IMR-90 (cell line): Measurements from ENCODE around the gene TMEM8B. TPM values are rescaled to one million over a fixed set of nuclear protein-coding genes. Genes with fewer than 3 reads are reported as not detected.
A peak's percentile ranks its signal among the peaks of the same experiment; 100 is the strongest.

Experiments
- ATAC-seq: fragments of 200-7000 bp; cut with Tn5 transposase; 2 replicates; pipeline ENCODE4 v1.9.1; 2020; ENCODE audit warnings: low read depth, mild to moderate bottlenecking, moderate library complexity
- BruUV-seq: library from RNA; stranded (reverse); fragments of 400-500 nt; replicated peaks from 2 replicates; lab custom pipeline; 2021; lab: Mats Ljungman, UMichigan
- CTCF ChIA-PET: fragments of 300-600 bp; formaldehyde crosslinking; extraction: SDS; loops from one replicate; lab custom pipeline; 2021; ENCODE audit warnings: antibody characterized with exemption; lab: Yijun Ruan, JAX
- POLR2A ChIA-PET: fragments of 300-600 bp; sonication (Branson Sonifier 250); formaldehyde crosslinking; loops from one replicate; lab custom pipeline; 2022; ENCODE audit warnings: antibody characterized with exemption; ENCODE audit not compliant: unreplicated experiment; lab: Charles Lee
- DNase-seq: peaks from one replicate; pipeline ENCODE4 v3.0.0; 2013
- H2AFZ ChIP-seq: replicated peaks from 2 replicates; pipeline ENCODE3; 2013; ENCODE audit warnings: low read length, mild to moderate bottlenecking; ENCODE audit not compliant: poor library complexity
- H2AK5ac ChIP-seq: 2 replicates; pipeline ENCODE4 v1.6.1; 2013; ENCODE audit warnings: low read depth, low read length, inconsistent platforms
- H2AK9ac ChIP-seq: replicated peaks from 2 replicates; pipeline ENCODE3; 2013; ENCODE audit warnings: mild to moderate bottlenecking, low read depth, low read length, moderate library complexity; ENCODE audit not compliant: poor library complexity
- H2BK120ac ChIP-seq: 2 replicates; pipeline ENCODE4 v1.6.1; 2013; ENCODE audit warnings: low read depth, low read length, inconsistent platforms
- H2BK15ac ChIP-seq: 3 replicates; pipeline ENCODE4 v1.6.1; 2013; ENCODE audit warnings: low read depth, low read length, inconsistent platforms
- H2BK20ac ChIP-seq: 2 replicates; pipeline ENCODE4 v1.6.1; 2013; ENCODE audit warnings: low read depth, mild to moderate bottlenecking, inconsistent platforms, low read length, moderate library complexity
- H2BK5ac ChIP-seq: 2 replicates; pipeline ENCODE4 v1.6.1; 2013; ENCODE audit warnings: mild to moderate bottlenecking, low read depth, low read length, inconsistent platforms; ENCODE audit not compliant: poor library complexity, severe bottlenecking
- H3K14ac ChIP-seq: replicated peaks from 2 replicates; pipeline ENCODE4 v1.6.1; 2013; ENCODE audit warnings: low read depth, low read length, inconsistent platforms
- H3K18ac ChIP-seq: 2 replicates; pipeline ENCODE4 v1.6.1; 2013; ENCODE audit warnings: low read depth, low read length, control low read depth
- H3K23ac ChIP-seq: 2 replicates; pipeline ENCODE4 v1.6.1; 2013; ENCODE audit warnings: low read depth, low read length, inconsistent platforms
- H3K27ac ChIP-seq: 2 replicates; pipeline ENCODE4 v1.5.1; 2013; ENCODE audit warnings: mild to moderate bottlenecking, control low read depth, low read length; ENCODE audit not compliant: insufficient read depth
- H3K27me3 ChIP-seq: 2 replicates; pipeline ENCODE4 v1.6.1; 2013; ENCODE audit warnings: low read length; ENCODE audit not compliant: control insufficient read depth, insufficient read depth
- H3K36me3 ChIP-seq: 2 replicates; pipeline ENCODE4 v1.6.1; 2013; ENCODE audit warnings: low read length, mixed read lengths; ENCODE audit not compliant: control insufficient read depth, insufficient read depth
- H3K4ac ChIP-seq: 2 replicates; pipeline ENCODE4 v1.6.1; 2013; ENCODE audit warnings: low read depth, low read length, inconsistent platforms
- H3K4me1 ChIP-seq: 2 replicates; pipeline ENCODE4 v1.6.1; 2013; ENCODE audit warnings: low read length, mixed read lengths; ENCODE audit not compliant: control insufficient read depth, insufficient read depth
- H3K4me2 ChIP-seq: 2 replicates; pipeline ENCODE4 v1.6.1; 2013; ENCODE audit warnings: low read depth, mild to moderate bottlenecking, control low read depth, low read length, moderate library complexity
- H3K4me3 ChIP-seq: 2 replicates; pipeline ENCODE4 v1.5.1; 2013; ENCODE audit warnings: low read depth, mild to moderate bottlenecking, control low read depth, low read length, moderate library complexity; ENCODE audit not compliant: insufficient read depth
- H3K56ac ChIP-seq: 2 replicates; pipeline ENCODE4 v1.6.1; 2013; ENCODE audit warnings: low read length, inconsistent platforms; ENCODE audit not compliant: insufficient read depth; ENCODE audit errors: extremely low read depth
- H3K79me1 ChIP-seq, 2 experiments: 2 replicates each; pipeline ENCODE4 v1.6.1; 2013; ENCODE audit warnings: low read length in 2 of 2, inconsistent platforms in 1 of 2, low read depth in 1 of 2
- H3K9ac ChIP-seq: 2 replicates; pipeline ENCODE4 v1.6.1; 2013; ENCODE audit warnings: low read depth, low read length, control low read depth
- H3K9me1 ChIP-seq: 2 replicates; pipeline ENCODE4 v1.6.1; 2013; ENCODE audit warnings: low read length, inconsistent platforms; ENCODE audit not compliant: insufficient read depth
- H3K9me3 ChIP-seq: 2 replicates; pipeline ENCODE4 v1.6.1; 2013; ENCODE audit warnings: low read length; ENCODE audit not compliant: control insufficient read depth, insufficient read depth
- H4K20me1 ChIP-seq: 2 replicates; pipeline ENCODE4 v1.6.1; 2013; ENCODE audit warnings: low read length, inconsistent platforms; ENCODE audit not compliant: insufficient read depth
- H4K5ac ChIP-seq: 2 replicates; pipeline ENCODE4 v1.6.1; 2013; ENCODE audit warnings: mild to moderate bottlenecking, low read depth, low read length, control low read depth
- H4K8ac ChIP-seq, 2 experiments: 2 replicates each; pipeline ENCODE4 v1.6.1; 2013; ENCODE audit warnings: low read depth in 2 of 2, low read length in 2 of 2, control low read depth in 1 of 2, inconsistent platforms in 1 of 2
- H4K91ac ChIP-seq: 2 replicates; pipeline ENCODE4 v1.6.1; 2013; ENCODE audit warnings: low read depth, low read length, inconsistent platforms; ENCODE audit not compliant: insufficient read depth
- ELK1 ChIP-seq: fragments of 150-350 bp; IDR thresholded peaks from 2 replicates; pipeline ENCODE4 v1.6.1; 2016; ENCODE audit warnings: low read depth, mild to moderate bottlenecking, low read length, moderate library complexity, borderline replicate concordance
- MAZ ChIP-seq: IDR thresholded peaks from 2 replicates; pipeline ENCODE4 v1.6.1; 2012; ENCODE audit warnings: low read depth, mild to moderate bottlenecking, low read length, improper control_type of control experiment, moderate library complexity, borderline replicate concordance
- RAD21 ChIP-seq: IDR thresholded peaks from 2 replicates; pipeline ENCODE4 v1.6.1; 2012; ENCODE audit warnings: low read length, improper control_type of control experiment
- USF2 ChIP-seq: fragments of 150-350 bp; IDR thresholded peaks from 2 replicates; pipeline ENCODE4 v1.6.1; 2017; ENCODE audit warnings: mild to moderate bottlenecking, antibody characterized with exemption, low read length, low read depth
- WGBS, 2 experiments: methylation state at CpG; one replicate each; pipeline versions ENCODE4 v1.1.5 to v1.1.7; 2013; ENCODE audit warnings: missing lambda C conversion rate in 2 of 2; ENCODE audit not compliant: insufficient read length in 1 of 2; ENCODE audit errors: extremely low coverage in 2 of 2; 5-methylcytosine and 5-hydroxymethylcytosine counted together
- dilution Hi-C: fragments of 300-500 bp; cut with HindIII; formaldehyde crosslinking; loops from one replicate; pipeline ENCODE4 v1.14.3; 2018; ENCODE audit warnings: low sequenced_read_pairs; ENCODE audit not compliant: unreplicated experiment
- in situ Hi-C: fragments of 300-500 bp; cut with MboI; formaldehyde crosslinking; loops from 3 replicates; pipeline ENCODE4 v1.14.3; 2019; ENCODE audit warnings: low sequenced_read_pairs, inconsistent platforms, mixed read lengths
- intact Hi-C: fragments of 100-400 bp; cut with micrococcal nuclease; formaldehyde crosslinking; loops from 2 replicates; pipeline ENCODE4 v1.10.0; 2022
- polyA plus RNA-seq, 3 experiments: library from polyadenylated mRNA; depleted of rRNA; stranded (reverse); fragments of >200 nt; gene quantifications; 2 replicates each; pipeline ENCODE4 v1.2.3, GENCODE V29; 2012; ENCODE audit warnings: low replicate concordance in 1 of 3
- total RNA-seq: library from RNA; depleted of rRNA; stranded (reverse); fragments of >200 nt; gene quantifications from 2 replicates; pipeline ENCODE4 v1.2.3, GENCODE V29; 2012

TMEM8B gene
- total and polyA plus RNA-seq, 2 of the 4 experiments (the other 2 are of a cell fraction), result 0.72 to 8.3 TPM

GRCh38 chr9:35811381-35812024, 17.5 kb upstream of the TMEM8B start:
- ChIA-PET POLR2A (interaction anchor here (0.9 kb wide), 1 partner anchor 16 kb away, joined by 4 read pairs; no protein-coding TSS in a partner anchor), CTCF (interaction anchor here (0.8 to 1.3 kb wide), 4 partner anchors 15 to 134 kb away, joined by 3 to 4 read pairs (median 4); no protein-coding TSS in a partner anchor)
- no peak overlapping the region for H3K18ac ChIP-seq
- dilution Hi-C loops (no loop called here), in situ Hi-C loops (no loop called here), intact Hi-C loops (loop anchor here (2.0 to 10.0 kb wide), 2 partner anchors 21 to 157 kb away; partner anchors contain the start of genes CCDC107, NPR2, RMRP and SIT1)
- no peak overlapping the region for H3K56ac ChIP-seq
- no peak overlapping the region for H4K91ac ChIP-seq
- H4K20me1 ChIP-seq, result peaks cover 5% of the 10 kb centered on the region
- no TSS peak for BruUV-seq
- peaks cover 19% of the 10 kb centered on the region for H3K36me3 ChIP-seq
- H2AK5ac ChIP-seq, result no peak overlapping the region
- no peaks in the 10 kb centered on the region for H3K9me3 ChIP-seq
- H3K4ac ChIP-seq, result no peak overlapping the region
- 18% methylated on average over 9 of the region's 12 CpGs; no CpG with 5 or more reads in 1 of the 2 experiments for WGBS, 2 experiments
- H4K5ac ChIP-seq, result no peak overlapping the region
- peaks cover 10 to 21% of the 10 kb centered on the region in 2 experiments; a peak in 3 of 4 replicates for H3K79me1 ChIP-seq
- H2BK15ac ChIP-seq, result no peak overlapping the region
- no peak overlapping the region for H2BK5ac ChIP-seq
- H2BK20ac ChIP-seq, result no peak overlapping the region
- H3K4me1 ChIP-seq, result no peaks in the 10 kb centered on the region; the same call in 1 of the 2 replicates
- no peak overlapping the region for H2BK120ac ChIP-seq
- peak overlapping the region in 1 of 2 experiments; percentile 59; a peak in 1 of 4 replicates for H4K8ac ChIP-seq
- TF ChIP-seq MAZ, result no peak
- TF ChIP-seq RAD21, result no peak
- no peak for TF ChIP-seq ELK1
- TF ChIP-seq USF2, result no peak
- H3K14ac ChIP-seq, result no peak overlapping the region
- H3K27ac ChIP-seq, result no peak overlapping the region
- H3K23ac ChIP-seq, result no peak overlapping the region
- H2AK9ac ChIP-seq, result peak overlapping the region; percentile 10
- no peaks in the 10 kb centered on the region for H3K27me3 ChIP-seq
- no peak for ATAC-seq
- H3K4me3 ChIP-seq, result peak overlapping the region; percentile 60
- no peak for DNase-seq
- 0 out of 2 replicates have a peak overlapping the region, but pooled peaks have one; percentile 22 for H3K9ac ChIP-seq
- H2AFZ ChIP-seq, result peak overlapping the region; percentile 91
- peaks cover 6% of the 10 kb centered on the region; the same call in 1 of the 2 replicates for H3K9me1 ChIP-seq
- peak overlapping the region; percentile 92 for H3K4me2 ChIP-seq
